ENCODE results near the gene MRAS. TPM values are rescaled to one million over a fixed set of nuclear protein-coding genes. Genes with fewer than 3 reads are reported as not detected.

MRAS gene
- polyA plus RNA-seq, 1 of the 3 experiments (the other 2 are of a cell fraction), result 25.0 TPM

DNA sequence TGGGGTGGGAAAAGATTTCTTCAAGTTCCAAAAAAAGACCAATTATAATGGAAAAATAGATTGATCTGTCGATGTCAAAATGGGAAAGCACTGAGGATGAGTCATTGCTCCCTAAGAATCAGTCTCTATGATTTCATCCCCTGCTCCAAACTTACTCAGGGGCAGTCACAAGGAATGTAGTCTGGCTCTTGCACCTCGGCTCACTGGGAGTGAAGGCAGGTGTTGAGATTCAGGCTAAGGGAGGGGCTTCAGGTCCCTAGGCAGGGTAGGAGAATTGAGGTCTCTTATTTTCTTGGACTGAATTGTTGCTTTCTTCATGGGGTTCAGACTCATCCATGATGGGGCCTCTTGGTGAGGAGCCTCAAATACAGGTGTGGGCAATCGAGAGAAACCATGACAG is 100.3 kb downstream of the MRAS start:
- Histone ChIP-seq H3F3A (replicated peaks; ENCODE audit: insufficient read depth) (no peaks in the 10 kb centered on the region), H3K4me1 (ENCODE audit: control insufficient read depth in 1 of 2, insufficient read depth in 2 of 2, low read depth in 1 of 2, low read length in 1 of 2) (no peaks in the 10 kb centered on the region), H3K27me3 (ENCODE audit: insufficient read depth) (no peaks in the 10 kb centered on the region), H3K9ac (no peak overlapping the region), H3K9me2 (no peaks in the 10 kb centered on the region), H3K9me3 (no peaks in the 10 kb centered on the region), H3K27ac (ENCODE audit: low read depth in 2 of 2, low read length in 1 of 2) (no peak overlapping the region), H3K4me2 (no peak overlapping the region), H4K20me1 (ENCODE audit: insufficient read depth) (no peaks in the 10 kb centered on the region), H3K4me3 (ENCODE audit: low read depth in 2 of 2, low read length in 1 of 2) (no peak overlapping the region), H2AFZ (ENCODE audit: low read depth) (no peak overlapping the region), H3K36me3 (replicated peaks in 1 of 2; ENCODE audit: control insufficient read depth in 1 of 2, insufficient read depth in 2 of 2, low read length in 1 of 2) (no peaks in the 10 kb centered on the region), H3K79me2 (ENCODE audit: insufficient read depth) (no peaks in the 10 kb centered on the region)
- ChIA-PET CTCF (no interaction called here), POLR2A (no interaction called here)
- TF ChIP-seq EP300 (IDR thresholded peaks at IDR 0.05; ENCODE audit: borderline replicate concordance in 1 of 2, low read depth in 1 of 2, low read length in 1 of 2) (no peak), JUND (IDR thresholded peaks at IDR 0.05) (no peak), MEF2A (IDR thresholded peaks at IDR 0.05; ENCODE audit: borderline replicate concordance, low read depth) (no peak), SIN3A (IDR thresholded peaks at IDR 0.05; ENCODE audit: borderline replicate concordance, low read depth, low read length) (no peak), TAF1 (IDR thresholded peaks at IDR 0.05; ENCODE audit: borderline replicate concordance, low read depth, low read length) (no peak), GATA2 (CRISPR knock-in tag; IDR thresholded peaks at IDR 0.05) (no peak), FOSL2 (IDR thresholded peaks at IDR 0.05; ENCODE audit: borderline replicate concordance, low read depth) (no peak), RCOR1 (IDR thresholded peaks at IDR 0.05; ENCODE audit: low read length) (no peak), TEAD4 (IDR thresholded peaks at IDR 0.05; ENCODE audit: borderline replicate concordance, insufficient read depth) (no peak), TCF12 (IDR thresholded peaks at IDR 0.05) (no peak)
- TF ChIP-seq, protein P1, sequence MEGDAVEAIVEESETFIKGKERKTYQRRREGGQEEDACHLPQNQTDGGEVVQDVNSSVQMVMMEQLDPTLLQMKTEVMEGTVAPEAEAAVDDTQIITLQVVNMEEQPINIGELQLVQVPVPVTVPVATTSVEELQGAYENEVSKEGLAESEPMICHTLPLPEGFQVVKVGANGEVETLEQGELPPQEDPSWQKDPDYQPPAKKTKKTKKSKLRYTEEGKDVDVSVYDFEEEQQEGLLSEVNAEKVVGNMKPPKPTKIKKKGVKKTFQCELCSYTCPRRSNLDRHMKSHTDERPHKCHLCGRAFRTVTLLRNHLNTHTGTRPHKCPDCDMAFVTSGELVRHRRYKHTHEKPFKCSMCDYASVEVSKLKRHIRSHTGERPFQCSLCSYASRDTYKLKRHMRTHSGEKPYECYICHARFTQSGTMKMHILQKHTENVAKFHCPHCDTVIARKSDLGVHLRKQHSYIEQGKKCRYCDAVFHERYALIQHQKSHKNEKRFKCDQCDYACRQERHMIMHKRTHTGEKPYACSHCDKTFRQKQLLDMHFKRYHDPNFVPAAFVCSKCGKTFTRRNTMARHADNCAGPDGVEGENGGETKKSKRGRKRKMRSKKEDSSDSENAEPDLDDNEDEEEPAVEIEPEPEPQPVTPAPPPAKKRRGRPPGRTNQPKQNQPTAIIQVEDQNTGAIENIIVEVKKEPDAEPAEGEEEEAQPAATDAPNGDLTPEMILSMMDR (IDR thresholded peaks at IDR 0.05), result no peak
- TF ChIP-seq, protein P2, sequence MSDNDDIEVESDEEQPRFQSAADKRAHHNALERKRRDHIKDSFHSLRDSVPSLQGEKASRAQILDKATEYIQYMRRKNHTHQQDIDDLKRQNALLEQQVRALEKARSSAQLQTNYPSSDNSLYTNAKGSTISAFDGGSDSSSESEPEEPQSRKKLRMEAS (IDR thresholded peaks at IDR 0.05; ENCODE audit: low read depth), result no peak
- TF ChIP-seq, protein P3, sequence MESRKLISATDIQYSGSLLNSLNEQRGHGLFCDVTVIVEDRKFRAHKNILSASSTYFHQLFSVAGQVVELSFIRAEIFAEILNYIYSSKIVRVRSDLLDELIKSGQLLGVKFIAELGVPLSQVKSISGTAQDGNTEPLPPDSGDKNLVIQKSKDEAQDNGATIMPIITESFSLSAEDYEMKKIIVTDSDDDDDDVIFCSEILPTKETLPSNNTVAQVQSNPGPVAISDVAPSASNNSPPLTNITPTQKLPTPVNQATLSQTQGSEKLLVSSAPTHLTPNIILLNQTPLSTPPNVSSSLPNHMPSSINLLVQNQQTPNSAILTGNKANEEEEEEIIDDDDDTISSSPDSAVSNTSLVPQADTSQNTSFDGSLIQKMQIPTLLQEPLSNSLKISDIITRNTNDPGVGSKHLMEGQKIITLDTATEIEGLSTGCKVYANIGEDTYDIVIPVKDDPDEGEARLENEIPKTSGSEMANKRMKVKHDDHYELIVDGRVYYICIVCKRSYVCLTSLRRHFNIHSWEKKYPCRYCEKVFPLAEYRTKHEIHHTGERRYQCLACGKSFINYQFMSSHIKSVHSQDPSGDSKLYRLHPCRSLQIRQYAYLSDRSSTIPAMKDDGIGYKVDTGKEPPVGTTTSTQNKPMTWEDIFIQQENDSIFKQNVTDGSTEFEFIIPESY (IDR thresholded peaks at IDR 0.05; ENCODE audit: borderline replicate concordance, low read depth), result no peak
- no peak for DNase-seq
- 81% methylated on average over 3 of the region's 3 CpGs for WGBS (ENCODE audit: low lambda C conversion rate)

DNA sequence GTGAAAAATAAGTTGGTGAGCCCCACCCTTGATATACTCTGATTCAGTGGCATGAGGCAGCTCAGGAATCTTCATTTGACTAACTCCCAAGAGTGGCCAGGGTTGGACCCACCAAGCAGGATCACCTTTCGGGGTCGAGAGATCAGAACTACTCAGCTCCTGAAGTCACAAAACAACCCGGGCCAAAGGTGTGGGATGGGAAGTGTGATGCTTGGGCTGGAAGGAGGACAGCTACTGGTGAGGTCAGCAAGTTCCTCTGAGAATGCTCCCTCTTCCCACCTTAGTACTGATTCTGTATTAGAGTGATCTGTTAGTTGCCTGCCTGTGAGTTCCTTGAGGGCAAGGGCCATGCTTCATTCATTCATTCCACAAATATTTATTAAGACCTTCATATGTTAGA is 101.1 kb downstream of the MRAS start:
- no peak overlapping the region for H3K9ac ChIP-seq
- CTCF ChIA-PET, result interaction anchor here (1.5 kb wide), 1 partner anchor 30 kb away, joined by 5 read pairs; no protein-coding TSS in a partner anchor
- H3K36me3 ChIP-seq (replicated peaks in 1 of 2; ENCODE audit: control insufficient read depth in 1 of 2, insufficient read depth in 2 of 2, low read length in 1 of 2), result no peaks in the 10 kb centered on the region
- no peaks in the 10 kb centered on the region for H3K79me2 ChIP-seq (ENCODE audit: insufficient read depth)
- no peaks in the 10 kb centered on the region for H4K20me1 ChIP-seq (ENCODE audit: insufficient read depth)
- H3K4me1 ChIP-seq (ENCODE audit: control insufficient read depth in 1 of 2, insufficient read depth in 2 of 2, low read depth in 1 of 2, low read length in 1 of 2), result no peaks in the 10 kb centered on the region
- H3K4me3 ChIP-seq (ENCODE audit: low read depth in 2 of 2, low read length in 1 of 2), result no peak overlapping the region
- H3K4me2 ChIP-seq, result no peak overlapping the region
- no peaks in the 10 kb centered on the region for H3K9me2 ChIP-seq
- WGBS (ENCODE audit: low lambda C conversion rate), result 100% methylated on average over 1 of the region's 3 CpGs
- no peak overlapping the region for H2AFZ ChIP-seq (ENCODE audit: low read depth)
- POLR2A ChIA-PET, result no interaction called here
- no peaks in the 10 kb centered on the region for H3K9me3 ChIP-seq
- no peaks in the 10 kb centered on the region for H3K27me3 ChIP-seq (ENCODE audit: insufficient read depth)
- no peak overlapping the region for H3K27ac ChIP-seq (ENCODE audit: low read depth in 2 of 2, low read length in 1 of 2)
- DNase-seq, result no peak
- H3F3A ChIP-seq (replicated peaks; ENCODE audit: insufficient read depth), result no peaks in the 10 kb centered on the region
- no peak for TF ChIP-seq CHD2 (IDR thresholded peaks at IDR 0.05; ENCODE audit: low read length, partially characterized antibody)
- TF ChIP-seq SMC3 (IDR thresholded peaks at IDR 0.05; ENCODE audit: low read depth, low read length), result no peak
- TF ChIP-seq EZH2phosphoT487 (IDR thresholded peaks at IDR 0.05; ENCODE audit: borderline replicate concordance, low read depth), result no peak
- no peak for TF ChIP-seq RAD21 (IDR thresholded peaks at IDR 0.05; ENCODE audit: low read length)
- TF ChIP-seq, protein P4, sequence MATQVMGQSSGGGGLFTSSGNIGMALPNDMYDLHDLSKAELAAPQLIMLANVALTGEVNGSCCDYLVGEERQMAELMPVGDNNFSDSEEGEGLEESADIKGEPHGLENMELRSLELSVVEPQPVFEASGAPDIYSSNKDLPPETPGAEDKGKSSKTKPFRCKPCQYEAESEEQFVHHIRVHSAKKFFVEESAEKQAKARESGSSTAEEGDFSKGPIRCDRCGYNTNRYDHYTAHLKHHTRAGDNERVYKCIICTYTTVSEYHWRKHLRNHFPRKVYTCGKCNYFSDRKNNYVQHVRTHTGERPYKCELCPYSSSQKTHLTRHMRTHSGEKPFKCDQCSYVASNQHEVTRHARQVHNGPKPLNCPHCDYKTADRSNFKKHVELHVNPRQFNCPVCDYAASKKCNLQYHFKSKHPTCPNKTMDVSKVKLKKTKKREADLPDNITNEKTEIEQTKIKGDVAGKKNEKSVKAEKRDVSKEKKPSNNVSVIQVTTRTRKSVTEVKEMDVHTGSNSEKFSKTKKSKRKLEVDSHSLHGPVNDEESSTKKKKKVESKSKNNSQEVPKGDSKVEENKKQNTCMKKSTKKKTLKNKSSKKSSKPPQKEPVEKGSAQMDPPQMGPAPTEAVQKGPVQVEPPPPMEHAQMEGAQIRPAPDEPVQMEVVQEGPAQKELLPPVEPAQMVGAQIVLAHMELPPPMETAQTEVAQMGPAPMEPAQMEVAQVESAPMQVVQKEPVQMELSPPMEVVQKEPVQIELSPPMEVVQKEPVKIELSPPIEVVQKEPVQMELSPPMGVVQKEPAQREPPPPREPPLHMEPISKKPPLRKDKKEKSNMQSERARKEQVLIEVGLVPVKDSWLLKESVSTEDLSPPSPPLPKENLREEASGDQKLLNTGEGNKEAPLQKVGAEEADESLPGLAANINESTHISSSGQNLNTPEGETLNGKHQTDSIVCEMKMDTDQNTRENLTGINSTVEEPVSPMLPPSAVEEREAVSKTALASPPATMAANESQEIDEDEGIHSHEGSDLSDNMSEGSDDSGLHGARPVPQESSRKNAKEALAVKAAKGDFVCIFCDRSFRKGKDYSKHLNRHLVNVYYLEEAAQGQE (IDR thresholded peaks at IDR 0.05; ENCODE audit: low read depth, low read length), result no peak
- no peak for TF ChIP-seq RCOR1 (IDR thresholded peaks at IDR 0.05; ENCODE audit: low read length)
- TF ChIP-seq FOSL2 (IDR thresholded peaks at IDR 0.05; ENCODE audit: borderline replicate concordance, low read depth), result no peak
- TF ChIP-seq, protein P5, sequence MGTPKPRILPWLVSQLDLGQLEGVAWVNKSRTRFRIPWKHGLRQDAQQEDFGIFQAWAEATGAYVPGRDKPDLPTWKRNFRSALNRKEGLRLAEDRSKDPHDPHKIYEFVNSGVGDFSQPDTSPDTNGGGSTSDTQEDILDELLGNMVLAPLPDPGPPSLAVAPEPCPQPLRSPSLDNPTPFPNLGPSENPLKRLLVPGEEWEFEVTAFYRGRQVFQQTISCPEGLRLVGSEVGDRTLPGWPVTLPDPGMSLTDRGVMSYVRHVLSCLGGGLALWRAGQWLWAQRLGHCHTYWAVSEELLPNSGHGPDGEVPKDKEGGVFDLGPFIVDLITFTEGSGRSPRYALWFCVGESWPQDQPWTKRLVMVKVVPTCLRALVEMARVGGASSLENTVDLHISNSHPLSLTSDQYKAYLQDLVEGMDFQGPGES (IDR thresholded peaks at IDR 0.05; ENCODE audit: low read depth, low read length), result no peak
- no peak for TF ChIP-seq SIN3A (IDR thresholded peaks at IDR 0.05; ENCODE audit: borderline replicate concordance, low read depth, low read length)
- TF ChIP-seq ELF1 (IDR thresholded peaks at IDR 0.05), result no peak

Measured in SK-N-SH (cell line).